Neural cell (in vitro differentiated cells): ENCODE results near the gene OR6N1. TPM values are rescaled to one million over a fixed set of nuclear protein-coding genes. Genes with fewer than 3 reads are reported as not detected.

Experiments used
- H2AFZ ChIP-seq: fragments of 200-600, 300-800 bp; sonication (generic), shearing (Covaris generic); 2 replicates; pipeline ENCODE4 v1.6.0; 2014; ENCODE audit warnings: low read depth, mild to moderate bottlenecking, antibody characterized with exemption, low read length, moderate library complexity
- H3F3A ChIP-seq: fragments of 200-600 bp; shearing (Covaris generic); 2 replicates; pipeline ENCODE4 v1.6.1; 2016; ENCODE audit warnings: mild to moderate bottlenecking, moderate library complexity, mixed read lengths, antibody characterized with exemption, low read length; ENCODE audit not compliant: insufficient read depth, poor library complexity, severe bottlenecking
- H3K27ac ChIP-seq: fragments of 200-600, 300-800 bp; sonication (generic), shearing (Covaris generic); 2 replicates; pipeline ENCODE4 v1.5.1; 2014; ENCODE audit warnings: mild to moderate bottlenecking, low read length, moderate library complexity
- H3K27me3 ChIP-seq: fragments of 300-800, 200-600 bp; sonication (generic), shearing (Covaris generic); 2 replicates; pipeline ENCODE4 v1.6.0; 2014; ENCODE audit warnings: mild to moderate bottlenecking, low read depth, low read length, moderate library complexity; ENCODE audit not compliant: insufficient read depth
- H3K36me3 ChIP-seq: fragments of 300-800, 200-600 bp; sonication (generic), shearing (Covaris generic); 2 replicates; pipeline ENCODE4 v1.5.1; 2014; ENCODE audit warnings: mild to moderate bottlenecking, antibody characterized with exemption, low read length, moderate library complexity; ENCODE audit not compliant: insufficient read depth
- H3K4me2 ChIP-seq: fragments of 300-800, 200-600 bp; sonication (generic), shearing (Covaris generic); 2 replicates; pipeline ENCODE4 v1.6.0; 2014; ENCODE audit warnings: mild to moderate bottlenecking, low read length
- H3K4me3 ChIP-seq: fragments of 300-800, 200-600 bp; sonication (generic), shearing (Covaris generic); 2 replicates; pipeline ENCODE4 v1.5.1; 2014; ENCODE audit warnings: mild to moderate bottlenecking, low read length, moderate library complexity
- H3K79me2 ChIP-seq: fragments of 200-600 bp; shearing (Covaris generic); replicated peaks from 2 replicates; pipeline ENCODE4 v1.6.0; 2014; ENCODE audit warnings: mild to moderate bottlenecking, low read length, moderate library complexity; ENCODE audit not compliant: insufficient read depth
- H3K9ac ChIP-seq: fragments of 300-800, 200-600 bp; sonication (generic), shearing (Covaris generic); 2 replicates; pipeline ENCODE4 v1.6.1; 2016; ENCODE audit warnings: mild to moderate bottlenecking, low read length, mixed read lengths
- H3K9me2 ChIP-seq: fragments of 200-600 bp; shearing (Covaris generic); 2 replicates; pipeline ENCODE4 v1.6.1; 2016; ENCODE audit warnings: mild to moderate bottlenecking, low read length, mixed read lengths; ENCODE audit not compliant: insufficient read depth
- H3K9me3 ChIP-seq: fragments of 200-600, 300-800 bp; sonication (generic), shearing (Covaris generic); 2 replicates; pipeline ENCODE4 v1.6.1; 2016; ENCODE audit warnings: mild to moderate bottlenecking, mixed run types, low read length, moderate library complexity, mixed read lengths
- H4K20me1 ChIP-seq: fragments of 200-600 bp; shearing (Covaris generic); 2 replicates; pipeline ENCODE4 v1.6.1; 2016; ENCODE audit warnings: mild to moderate bottlenecking, mixed run types; ENCODE audit not compliant: insufficient read depth
- EP300 ChIP-seq: fragments of 450-650 bp; conservative IDR thresholded peaks from 2 replicates; pipeline ENCODE4 v1.6.1; 2014; ENCODE audit warnings: antibody characterized with exemption, mild to moderate bottlenecking, moderate library complexity; ENCODE audit not compliant: poor library complexity, severe bottlenecking
- EZH2 ChIP-seq: fragments of 200-600, 300-800 bp; shearing (Covaris generic), sonication (generic); IDR thresholded peaks from 2 replicates; pipeline ENCODE4 v1.6.1; 2014; ENCODE audit warnings: antibody characterized with exemption, low read length, borderline replicate concordance, mild to moderate bottlenecking; ENCODE audit not compliant: insufficient read depth, poor library complexity, severe bottlenecking
- MXI1 ChIP-seq: fragments of 450-650 bp; conservative IDR thresholded peaks from 2 replicates; pipeline ENCODE4 v1.6.1; 2014; ENCODE audit warnings: antibody characterized with exemption, mild to moderate bottlenecking; ENCODE audit not compliant: poor library complexity, severe bottlenecking
- POLR2AphosphoS5 ChIP-seq: IDR thresholded peaks from 2 replicates; pipeline ENCODE4 v1.6.1; 2012
- RAD21 ChIP-seq: fragments of 450-650 bp; conservative IDR thresholded peaks from 2 replicates; pipeline ENCODE4 v1.6.1; 2014; ENCODE audit warnings: antibody characterized with exemption, mild to moderate bottlenecking, moderate library complexity
- SMC3 ChIP-seq: fragments of 450-650 bp; conservative IDR thresholded peaks from 2 replicates; pipeline ENCODE4 v1.6.1; 2014; ENCODE audit warnings: antibody characterized with exemption, mild to moderate bottlenecking, moderate library complexity; ENCODE audit not compliant: poor library complexity
- TAF1 ChIP-seq: IDR thresholded peaks from 2 replicates; pipeline ENCODE4 v1.6.1; 2012; ENCODE audit warnings: low read depth
- polyA plus RNA-seq: library from polyadenylated mRNA; depleted of rRNA; stranded (reverse); fragments of >200 nt; gene quantifications from 2 replicates; pipeline ENCODE4 v1.2.3, GENCODE V29; 2014
- TF ChIP-seq, protein P1 (sequence below): fragments of 450-650 bp; IDR thresholded peaks from 2 replicates; pipeline ENCODE4 v1.5.1; 2014; ENCODE audit warnings: antibody characterized with exemption, mild to moderate bottlenecking, moderate library complexity; ENCODE audit not compliant: poor library complexity, severe bottlenecking
- TF ChIP-seq, protein P2 (sequence below): IDR thresholded peaks from 2 replicates; pipeline ENCODE4 v1.6.1; 2012; ENCODE audit warnings: borderline replicate concordance

The OR6N1 gene
- polyA plus RNA-seq, 1 donor from 2014 or later, result not detected

DNA sequence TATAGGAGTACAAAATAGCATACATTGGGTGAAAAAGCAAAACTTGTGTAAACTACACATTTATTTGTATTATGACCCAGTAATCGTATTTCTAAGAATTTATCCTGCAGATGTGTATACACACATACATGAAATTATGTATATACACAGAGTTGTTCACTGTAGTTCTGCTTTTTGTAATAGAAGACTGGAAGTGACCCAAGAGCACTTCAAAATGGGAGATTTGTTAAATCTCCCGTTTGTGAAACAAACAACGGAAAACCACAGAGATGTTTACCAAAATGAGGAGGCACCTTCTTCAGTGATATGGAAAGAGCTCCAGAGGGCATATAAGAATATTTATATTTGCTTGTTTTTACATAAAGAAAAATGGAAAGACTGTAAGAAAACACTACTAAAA is 41.2 kb upstream of the OR6N1 start:
- Histone ChIP-seq H3K79me2 (no peaks in the 10 kb centered on the region), H3F3A (no peaks in the 10 kb centered on the region), H3K36me3 (no peaks in the 10 kb centered on the region), H3K27ac (no peak overlapping the region), H3K9me2 (no peaks in the 10 kb centered on the region), H3K27me3 (no peaks in the 10 kb centered on the region), H3K4me2 (no peak overlapping the region), H3K9ac (no peak overlapping the region), H3K4me3 (no peak overlapping the region), H2AFZ (no peak overlapping the region), H4K20me1 (no peaks in the 10 kb centered on the region), H3K9me3 (no peaks in the 10 kb centered on the region)
- TF ChIP-seq MXI1, result no peak

DNA sequence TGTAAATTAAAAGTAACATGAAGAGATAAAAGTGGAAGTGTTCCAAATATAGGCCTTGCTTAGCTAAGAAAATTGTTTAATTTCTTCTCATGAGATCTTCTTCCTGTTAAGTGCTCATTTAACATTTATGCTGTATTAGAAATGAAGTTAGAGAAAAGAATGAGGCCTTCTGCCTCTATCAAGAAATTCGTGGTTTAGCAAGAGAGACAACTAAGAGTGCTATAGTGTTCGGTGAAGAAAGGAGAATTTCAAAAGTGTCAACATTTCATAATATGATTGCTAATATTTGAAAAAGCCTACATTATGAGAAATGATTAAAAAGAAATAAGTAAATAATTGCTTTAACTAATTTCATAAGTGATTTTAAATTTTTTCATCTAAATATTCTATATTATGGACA is 40.3 kb upstream of the OR6N1 start:
- H3K27me3 ChIP-seq, result no peaks in the 10 kb centered on the region
- no peaks in the 10 kb centered on the region for H3K36me3 ChIP-seq

DNA sequence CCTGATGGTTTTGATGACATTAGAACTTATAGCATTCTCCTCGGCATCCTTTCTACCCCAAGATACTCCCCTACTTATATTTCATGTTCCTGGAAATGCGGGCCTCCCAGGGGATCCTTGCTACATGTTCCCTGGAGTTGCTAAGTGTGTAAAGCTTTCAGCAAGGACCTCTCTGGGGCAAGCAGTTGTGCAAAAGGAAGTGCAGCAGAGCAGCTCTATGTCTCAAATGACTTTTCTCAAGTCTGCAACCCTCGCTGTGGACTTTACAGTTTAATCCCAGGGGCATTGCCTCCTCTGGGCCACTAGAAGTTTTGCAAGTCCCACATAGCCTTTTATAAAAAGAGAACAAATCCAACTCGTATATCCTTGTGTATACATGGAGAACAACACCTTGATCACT is 38.3 kb upstream of the OR6N1 start:
- Histone ChIP-seq H3K27me3 (no peaks in the 10 kb centered on the region), H3K9ac (no peak overlapping the region)
- TF ChIP-seq RAD21 (no peak), POLR2AphosphoS5 (no peak), EZH2 (no peak), MXI1 (no peak)
- TF ChIP-seq, protein P1, sequence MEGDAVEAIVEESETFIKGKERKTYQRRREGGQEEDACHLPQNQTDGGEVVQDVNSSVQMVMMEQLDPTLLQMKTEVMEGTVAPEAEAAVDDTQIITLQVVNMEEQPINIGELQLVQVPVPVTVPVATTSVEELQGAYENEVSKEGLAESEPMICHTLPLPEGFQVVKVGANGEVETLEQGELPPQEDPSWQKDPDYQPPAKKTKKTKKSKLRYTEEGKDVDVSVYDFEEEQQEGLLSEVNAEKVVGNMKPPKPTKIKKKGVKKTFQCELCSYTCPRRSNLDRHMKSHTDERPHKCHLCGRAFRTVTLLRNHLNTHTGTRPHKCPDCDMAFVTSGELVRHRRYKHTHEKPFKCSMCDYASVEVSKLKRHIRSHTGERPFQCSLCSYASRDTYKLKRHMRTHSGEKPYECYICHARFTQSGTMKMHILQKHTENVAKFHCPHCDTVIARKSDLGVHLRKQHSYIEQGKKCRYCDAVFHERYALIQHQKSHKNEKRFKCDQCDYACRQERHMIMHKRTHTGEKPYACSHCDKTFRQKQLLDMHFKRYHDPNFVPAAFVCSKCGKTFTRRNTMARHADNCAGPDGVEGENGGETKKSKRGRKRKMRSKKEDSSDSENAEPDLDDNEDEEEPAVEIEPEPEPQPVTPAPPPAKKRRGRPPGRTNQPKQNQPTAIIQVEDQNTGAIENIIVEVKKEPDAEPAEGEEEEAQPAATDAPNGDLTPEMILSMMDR, result no peak

More for the DNA sequence above, 40.3 kb upstream of the OR6N1 start:
- Histone ChIP-seq H3F3A (no peaks in the 10 kb centered on the region), H3K4me3 (no peak overlapping the region), H3K9me2 (no peaks in the 10 kb centered on the region), H4K20me1 (no peaks in the 10 kb centered on the region), H3K9me3 (no peaks in the 10 kb centered on the region), H2AFZ (no peak overlapping the region), H3K9ac (no peak overlapping the region), H3K79me2 (no peaks in the 10 kb centered on the region), H3K27ac (no peak overlapping the region), H3K4me2 (no peak overlapping the region)
- TF ChIP-seq, protein P1, result no peak
- TF ChIP-seq EP300 (no peak), EZH2 (no peak), RAD21 (no peak), TAF1 (no peak), SMC3 (no peak), MXI1 (no peak), POLR2AphosphoS5 (no peak)
- TF ChIP-seq, protein P2, sequence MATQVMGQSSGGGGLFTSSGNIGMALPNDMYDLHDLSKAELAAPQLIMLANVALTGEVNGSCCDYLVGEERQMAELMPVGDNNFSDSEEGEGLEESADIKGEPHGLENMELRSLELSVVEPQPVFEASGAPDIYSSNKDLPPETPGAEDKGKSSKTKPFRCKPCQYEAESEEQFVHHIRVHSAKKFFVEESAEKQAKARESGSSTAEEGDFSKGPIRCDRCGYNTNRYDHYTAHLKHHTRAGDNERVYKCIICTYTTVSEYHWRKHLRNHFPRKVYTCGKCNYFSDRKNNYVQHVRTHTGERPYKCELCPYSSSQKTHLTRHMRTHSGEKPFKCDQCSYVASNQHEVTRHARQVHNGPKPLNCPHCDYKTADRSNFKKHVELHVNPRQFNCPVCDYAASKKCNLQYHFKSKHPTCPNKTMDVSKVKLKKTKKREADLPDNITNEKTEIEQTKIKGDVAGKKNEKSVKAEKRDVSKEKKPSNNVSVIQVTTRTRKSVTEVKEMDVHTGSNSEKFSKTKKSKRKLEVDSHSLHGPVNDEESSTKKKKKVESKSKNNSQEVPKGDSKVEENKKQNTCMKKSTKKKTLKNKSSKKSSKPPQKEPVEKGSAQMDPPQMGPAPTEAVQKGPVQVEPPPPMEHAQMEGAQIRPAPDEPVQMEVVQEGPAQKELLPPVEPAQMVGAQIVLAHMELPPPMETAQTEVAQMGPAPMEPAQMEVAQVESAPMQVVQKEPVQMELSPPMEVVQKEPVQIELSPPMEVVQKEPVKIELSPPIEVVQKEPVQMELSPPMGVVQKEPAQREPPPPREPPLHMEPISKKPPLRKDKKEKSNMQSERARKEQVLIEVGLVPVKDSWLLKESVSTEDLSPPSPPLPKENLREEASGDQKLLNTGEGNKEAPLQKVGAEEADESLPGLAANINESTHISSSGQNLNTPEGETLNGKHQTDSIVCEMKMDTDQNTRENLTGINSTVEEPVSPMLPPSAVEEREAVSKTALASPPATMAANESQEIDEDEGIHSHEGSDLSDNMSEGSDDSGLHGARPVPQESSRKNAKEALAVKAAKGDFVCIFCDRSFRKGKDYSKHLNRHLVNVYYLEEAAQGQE, result no peak

More for the DNA sequence above, 38.3 kb upstream of the OR6N1 start:
- H3F3A ChIP-seq, result no peaks in the 10 kb centered on the region
- no peaks in the 10 kb centered on the region for H3K79me2 ChIP-seq
- H3K36me3 ChIP-seq, result no peaks in the 10 kb centered on the region
- no peaks in the 10 kb centered on the region for H3K9me3 ChIP-seq
- no peak overlapping the region for H2AFZ ChIP-seq
- no peak overlapping the region for H3K4me2 ChIP-seq
- no peak overlapping the region for H3K27ac ChIP-seq
- no peak overlapping the region for H3K4me3 ChIP-seq
- H3K9me2 ChIP-seq, result no peaks in the 10 kb centered on the region
- H4K20me1 ChIP-seq, result no peaks in the 10 kb centered on the region
